B cell (primary cell): ENCODE data around the gene LRRC8E. TPM values are rescaled to one million over a fixed set of nuclear protein-coding genes. Genes with fewer than 3 reads are reported as not detected.
A peak's percentile ranks its signal among the peaks of the same experiment; 100 is the strongest.
"Not testable (repeated sequence)": the region's sequence is repeated elsewhere in the genome, so short reads cannot be mapped to it uniquely, and the experiment has no call there.

Experiments used
- ATAC-seq: fragments of 200-7000 bp; cut with Tn5 transposase; one replicate; pipeline ENCODE4 v1.10.0; 2021; ENCODE audit warnings: low read depth, mild to moderate bottlenecking, moderate number of reproducible peaks, moderate library complexity
- CTCF ChIA-PET: fragments of 350-600 bp; sonication (Branson Sonifier 250); formaldehyde crosslinking; loops from one replicate; lab custom pipeline; 2021; ENCODE audit warnings: antibody characterized with exemption, inconsistent platforms; lab: Charles Lee
- POLR2A ChIA-PET: fragments of 350-600 bp; sonication (Branson Sonifier 250); formaldehyde crosslinking; loops from one replicate; lab custom pipeline; 2021; ENCODE audit warnings: antibody characterized with exemption; lab: Charles Lee
- DNase-seq: peaks from one replicate; pipeline ENCODE4 v3.0.0; 2013
- H2AFZ ChIP-seq: 2 replicates; pipeline ENCODE4 v1.6.1; 2012; ENCODE audit warnings: mild to moderate bottlenecking, low read depth, low read length; ENCODE audit not compliant: insufficient read depth, poor library complexity, severe bottlenecking
- H3K27ac ChIP-seq, 2 donors: 1 replicate in 1 of 2; 2 replicates in 1 of 2; pipeline ENCODE4 v1.5.1; 2012 to 2013; ENCODE audit warnings: low read length in 2 of 2, mild to moderate bottlenecking in 2 of 2, moderate library complexity in 1 of 2
- H3K27me3 ChIP-seq, 4 experiments: fragments of 200-600 bp in 1 of 4; sonication (generic) in 1 of 4; replicated peaks in 1 of 4; 1 replicate in 2 of 4; 2 replicates in 2 of 4; pipeline versions ENCODE4 v1.6.1 to v1.7.0; 2013 to 2016; ENCODE audit warnings: low read length in 3 of 4, mild to moderate bottlenecking in 2 of 4, mixed read lengths in 1 of 4, moderate library complexity in 1 of 4; ENCODE audit not compliant: insufficient read depth in 4 of 4, control insufficient read depth in 3 of 4; ENCODE audit errors: control extremely low read depth in 1 of 4
- H3K36me3 ChIP-seq, 2 experiments: replicated peaks in 1 of 2; 1 replicate in 1 of 2; 2 replicates in 1 of 2; pipeline versions ENCODE4 v1.6.1 to v1.7.1; 2013; ENCODE audit warnings: low read length in 1 of 2; ENCODE audit not compliant: insufficient read depth in 2 of 2, control insufficient read depth in 1 of 2; ENCODE audit errors: control extremely low read depth in 1 of 2, extremely low read depth in 1 of 2
- H3K4me1 ChIP-seq, 2 donors: fragments of 200-600 bp in 1 of 2; sonication (generic) in 1 of 2; 1 replicate in 1 of 2; 2 replicates in 1 of 2; pipeline versions ENCODE4 v1.5.1 to v1.6.1; 2013 to 2017; ENCODE audit warnings: low read length in 2 of 2; ENCODE audit not compliant: control insufficient read depth in 2 of 2, insufficient read depth in 2 of 2
- H3K4me2 ChIP-seq: replicated peaks from 2 replicates; pipeline ENCODE3; 2012; ENCODE audit warnings: mild to moderate bottlenecking, low read depth, low read length; ENCODE audit not compliant: poor library complexity, severe bottlenecking
- H3K4me3 ChIP-seq, 5 experiments: fragments of 200-600 bp in 1 of 5; sonication (generic) in 1 of 5; 1 replicate in 3 of 5; 2 replicates in 2 of 5; pipeline versions ENCODE4 v1.5.1 to v1.7.0; 2011 to 2016; ENCODE audit warnings: low read length in 4 of 5, mild to moderate bottlenecking in 4 of 5, low read depth in 2 of 5, control low read depth in 1 of 5, moderate library complexity in 1 of 5; ENCODE audit not compliant: insufficient read depth in 1 of 5; ENCODE audit errors: control extremely low read depth in 1 of 5, extremely low read depth in 1 of 5
- H3K79me2 ChIP-seq: fragments of 200-600 bp; sonication (generic); one replicate; pipeline ENCODE4 v1.6.0; 2016; ENCODE audit warnings: low read length; ENCODE audit not compliant: control insufficient read depth, insufficient read depth
- H3K9ac ChIP-seq: fragments of 200-600 bp; sonication (generic); 2 replicates; pipeline ENCODE4 v1.6.1; 2017; ENCODE audit warnings: mild to moderate bottlenecking, low read length, moderate library complexity
- H3K9me3 ChIP-seq, 3 donors: one replicate each; pipeline versions ENCODE4 v1.6.1 to v1.7.1; 2013; ENCODE audit warnings: low read length in 2 of 3; ENCODE audit not compliant: control insufficient read depth in 2 of 3, insufficient read depth in 1 of 3; ENCODE audit errors: control extremely low read depth in 1 of 3
- H4K20me1 ChIP-seq: 2 replicates; pipeline ENCODE4 v1.6.0; 2012; ENCODE audit warnings: mild to moderate bottlenecking, low read length; ENCODE audit not compliant: insufficient read depth, control insufficient read depth, poor library complexity, severe bottlenecking
- H3K27ac Mint-ChIP-seq: one replicate; pipeline ENCODE4 v1.8.0; 2021; ENCODE audit warnings: mixed read lengths
- H3K27me3 Mint-ChIP-seq: one replicate; pipeline ENCODE4 v1.8.0; 2021; ENCODE audit warnings: mixed read lengths
- H3K4me1 Mint-ChIP-seq: one replicate; pipeline ENCODE4 v1.8.0; 2021; ENCODE audit warnings: mixed read lengths
- H3K4me3 Mint-ChIP-seq: one replicate; pipeline ENCODE4 v1.8.0; 2021; ENCODE audit warnings: mixed read lengths
- H3K9me3 Mint-ChIP-seq: one replicate; pipeline ENCODE4 v1.8.0; 2022; ENCODE audit warnings: mixed read lengths; ENCODE audit not compliant: insufficient read depth
- EZH2 ChIP-seq: IDR thresholded peaks from 2 replicates; pipeline ENCODE4 v1.6.1; 2012; ENCODE audit warnings: borderline replicate concordance, low read depth, mild to moderate bottlenecking, moderate library complexity, low read length; ENCODE audit not compliant: insufficient read depth, poor library complexity, severe bottlenecking
- WGBS: methylation state at CpG from one replicate; pipeline ENCODE4 v1.1.5; 2013; ENCODE audit warnings: missing lambda C conversion rate; ENCODE audit not compliant: insufficient coverage; 5-methylcytosine and 5-hydroxymethylcytosine counted together
- intact Hi-C: fragments of 100-400 bp; cut with micrococcal nuclease; formaldehyde crosslinking; loops from one replicate; pipeline ENCODE4 v1.10.0; 2022
- polyA plus RNA-seq: library from polyadenylated mRNA; depleted of rRNA; stranded (reverse); fragments of >200 nt; gene quantifications from 2 replicates; pipeline ENCODE4 v1.2.3, GENCODE V29; 2012
- total RNA-seq, 2 donors: library from RNA; stranded (reverse); fragments of 120-200 nt in 1 of 2; gene quantifications; 1 replicate in 1 of 2; 2 replicates in 1 of 2; pipeline versions ENCODE4 v1.2.3 to v1.2.4, GENCODE V29; 2013 to 2022
- TF ChIP-seq, protein P1 (sequence below): fragments of 200-600 bp; IDR thresholded peaks from one replicate; pipeline ENCODE4 v1.8.0; 2022; ENCODE audit warnings: antibody characterized with exemption, mild to moderate bottlenecking

Gene LRRC8E
- total and polyA plus RNA-seq, 2 donors (not counting 1 experiment from before 2014, with no cell fraction given) = not detected

GRCh38 chr19:7928741-7929701, 40.7 kb downstream of the LRRC8E start:
- no peaks in the 10 kb centered on the region for H3K9me3 ChIP-seq
- peaks cover 2% of the 10 kb centered on the region for H3K79me2 ChIP-seq
- ChIA-PET POLR2A (interaction anchor here (1.7 to 2.2 kb wide), 2 partner anchors 9 to 15 kb away, joined by 7 to 16 read pairs; partner anchors contain the start of genes SNAPC2 and TIMM44), CTCF (interaction anchor here (0.9 to 2.9 kb wide), 9 partner anchors 8 to 273 kb away, joined by 3 to 18 read pairs (median 4); partner anchors contain the start of genes ELAVL1, SNAPC2 and TIMM44)
- no peak overlapping the region for H3K9ac ChIP-seq
- H3K27ac Mint-ChIP-seq = no peak overlapping the region
- H3K4me2 ChIP-seq = no peak overlapping the region
- intact Hi-C loops = no loop called here
- WGBS = 77% methylated on average over 18 of the region's 24 CpGs
- H3K4me1 ChIP-seq = peaks cover 10 to 12% of the 10 kb centered on the region in 2 donors
- H3K27me3 ChIP-seq = no peaks in the 10 kb centered on the region
- no peak for TF ChIP-seq EZH2
- TF ChIP-seq, protein P1, sequence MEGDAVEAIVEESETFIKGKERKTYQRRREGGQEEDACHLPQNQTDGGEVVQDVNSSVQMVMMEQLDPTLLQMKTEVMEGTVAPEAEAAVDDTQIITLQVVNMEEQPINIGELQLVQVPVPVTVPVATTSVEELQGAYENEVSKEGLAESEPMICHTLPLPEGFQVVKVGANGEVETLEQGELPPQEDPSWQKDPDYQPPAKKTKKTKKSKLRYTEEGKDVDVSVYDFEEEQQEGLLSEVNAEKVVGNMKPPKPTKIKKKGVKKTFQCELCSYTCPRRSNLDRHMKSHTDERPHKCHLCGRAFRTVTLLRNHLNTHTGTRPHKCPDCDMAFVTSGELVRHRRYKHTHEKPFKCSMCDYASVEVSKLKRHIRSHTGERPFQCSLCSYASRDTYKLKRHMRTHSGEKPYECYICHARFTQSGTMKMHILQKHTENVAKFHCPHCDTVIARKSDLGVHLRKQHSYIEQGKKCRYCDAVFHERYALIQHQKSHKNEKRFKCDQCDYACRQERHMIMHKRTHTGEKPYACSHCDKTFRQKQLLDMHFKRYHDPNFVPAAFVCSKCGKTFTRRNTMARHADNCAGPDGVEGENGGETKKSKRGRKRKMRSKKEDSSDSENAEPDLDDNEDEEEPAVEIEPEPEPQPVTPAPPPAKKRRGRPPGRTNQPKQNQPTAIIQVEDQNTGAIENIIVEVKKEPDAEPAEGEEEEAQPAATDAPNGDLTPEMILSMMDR = peak; percentile 69
- H3K36me3 ChIP-seq = peaks cover 2 to 35% of the 10 kb centered on the region in 2 experiments
- H3K4me1 Mint-ChIP-seq = peaks cover 10% of the 10 kb centered on the region
- H3K27me3 Mint-ChIP-seq = no peaks in the 10 kb centered on the region
- H4K20me1 ChIP-seq = peaks cover 18% of the 10 kb centered on the region
- peak; percentile 81 for DNase-seq
- no peaks in the 10 kb centered on the region for H3K9me3 Mint-ChIP-seq
- no peak overlapping the region for H2AFZ ChIP-seq
- H3K4me3 Mint-ChIP-seq = no peak overlapping the region
- peak; percentile 48 for ATAC-seq
- no peak overlapping the region for H3K27ac ChIP-seq
- H3K4me3 ChIP-seq = no peak overlapping the region

DNA sequence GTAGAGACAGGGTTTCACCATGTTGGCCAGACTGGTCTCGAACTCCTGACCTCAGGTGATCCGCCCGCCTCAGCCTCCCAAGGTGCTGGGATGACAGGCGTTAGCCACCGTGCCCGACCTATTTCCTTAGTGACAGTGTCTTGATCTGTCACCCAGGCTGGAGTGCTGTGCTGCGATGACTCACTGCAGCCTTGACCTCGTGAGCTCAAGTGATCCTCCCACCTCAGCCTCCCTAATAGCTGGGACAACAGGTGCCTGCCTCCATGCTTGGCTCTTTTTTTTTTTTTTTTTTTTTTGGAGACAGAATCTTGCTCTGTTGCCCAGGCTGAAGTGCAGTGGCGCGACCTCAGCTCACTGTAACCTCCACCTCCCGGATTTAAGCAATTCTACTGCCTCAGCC, 41.7 kb downstream of the LRRC8E start:
- ChIA-PET CTCF (interaction anchor here (0.6 to 2.9 kb wide), 4 partner anchors 14 to 708 kb away, joined by 3 to 18 read pairs (median 4); partner anchors contain the start of gene TIMM44), POLR2A (interaction anchor here (0.6 to 2.2 kb wide), 4 partner anchors 10 to 19 kb away, joined by 4 to 16 read pairs (median 9); partner anchors contain the start of genes SNAPC2 and TIMM44)
- H3K27me3 ChIP-seq, H3K27ac Mint-ChIP-seq, ATAC-seq, H3K4me3 ChIP-seq, H3K4me2 ChIP-seq, H3K27ac ChIP-seq, DNase-seq, H3K4me3 Mint-ChIP-seq, H3K4me1 Mint-ChIP-seq, H3K79me2 ChIP-seq, H3K9me3 Mint-ChIP-seq, H3K9me3 ChIP-seq, intact Hi-C loops, H3K4me1 ChIP-seq, H3K27me3 Mint-ChIP-seq, H2AFZ ChIP-seq, H3K9ac ChIP-seq: not testable (repeated sequence)
- 82% methylated on average over 7 of the region's 11 CpGs for WGBS
- Histone ChIP-seq H3K36me3 (peaks cover 2 to 40% of the 10 kb centered on the region in 2 experiments), H4K20me1 (peaks cover 15% of the 10 kb centered on the region)
